Stomach (tissue), 4 donors: Measurements from ENCODE around the gene COPS9.

Experiments
- EP300 ChIP-seq: sonication (generic); formaldehyde crosslinking; IDR thresholded peaks from one replicate; pipeline ENCODE4 v1.6.1; 2017; ENCODE audit warnings: antibody characterized with exemption
- TF ChIP-seq, protein P1 (sequence below), 7 experiments: fragments of 450-650 bp in 4 of 7; fragments of 200-600 bp in 3 of 7; sonication (generic) in 3 of 7; IDR thresholded peaks; one replicate each; pipeline ENCODE4 v1.5.1; 2016 to 2019; ENCODE audit warnings: antibody characterized with exemption in 7 of 7, control low read depth in 2 of 7, mild to moderate bottlenecking in 1 of 7

DNA sequence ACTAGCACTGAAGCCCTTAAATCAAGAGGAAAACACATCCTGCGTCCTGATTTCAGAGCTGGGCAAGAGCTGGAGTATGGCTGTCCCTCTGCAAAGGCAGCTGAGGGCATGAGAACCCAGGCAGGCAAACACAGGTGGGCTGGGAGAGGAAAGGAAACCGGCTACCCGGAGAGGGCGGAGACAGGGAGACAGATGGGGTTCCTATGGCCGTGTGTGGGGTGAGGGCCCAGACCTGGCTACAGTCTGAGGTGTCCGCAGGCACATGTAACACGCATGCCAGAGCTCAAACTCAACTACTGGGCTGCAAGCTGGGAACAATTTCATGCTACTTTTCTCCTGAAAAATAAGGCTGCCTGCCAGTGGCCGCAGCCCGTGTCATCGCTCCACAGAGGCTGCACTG, 2.7 kb downstream of the COPS9 start:
- TF ChIP-seq, protein P1, sequence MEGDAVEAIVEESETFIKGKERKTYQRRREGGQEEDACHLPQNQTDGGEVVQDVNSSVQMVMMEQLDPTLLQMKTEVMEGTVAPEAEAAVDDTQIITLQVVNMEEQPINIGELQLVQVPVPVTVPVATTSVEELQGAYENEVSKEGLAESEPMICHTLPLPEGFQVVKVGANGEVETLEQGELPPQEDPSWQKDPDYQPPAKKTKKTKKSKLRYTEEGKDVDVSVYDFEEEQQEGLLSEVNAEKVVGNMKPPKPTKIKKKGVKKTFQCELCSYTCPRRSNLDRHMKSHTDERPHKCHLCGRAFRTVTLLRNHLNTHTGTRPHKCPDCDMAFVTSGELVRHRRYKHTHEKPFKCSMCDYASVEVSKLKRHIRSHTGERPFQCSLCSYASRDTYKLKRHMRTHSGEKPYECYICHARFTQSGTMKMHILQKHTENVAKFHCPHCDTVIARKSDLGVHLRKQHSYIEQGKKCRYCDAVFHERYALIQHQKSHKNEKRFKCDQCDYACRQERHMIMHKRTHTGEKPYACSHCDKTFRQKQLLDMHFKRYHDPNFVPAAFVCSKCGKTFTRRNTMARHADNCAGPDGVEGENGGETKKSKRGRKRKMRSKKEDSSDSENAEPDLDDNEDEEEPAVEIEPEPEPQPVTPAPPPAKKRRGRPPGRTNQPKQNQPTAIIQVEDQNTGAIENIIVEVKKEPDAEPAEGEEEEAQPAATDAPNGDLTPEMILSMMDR (IDR thresholded peaks at IDR 0.05), result no peak
- no peak for TF ChIP-seq EP300
